ENCODE data around the gene EYS.
"Not testable (repeated sequence)": the region's sequence is repeated elsewhere in the genome, so short reads cannot be mapped to it uniquely, and the experiment has no call there.

EYS gene

DNA sequence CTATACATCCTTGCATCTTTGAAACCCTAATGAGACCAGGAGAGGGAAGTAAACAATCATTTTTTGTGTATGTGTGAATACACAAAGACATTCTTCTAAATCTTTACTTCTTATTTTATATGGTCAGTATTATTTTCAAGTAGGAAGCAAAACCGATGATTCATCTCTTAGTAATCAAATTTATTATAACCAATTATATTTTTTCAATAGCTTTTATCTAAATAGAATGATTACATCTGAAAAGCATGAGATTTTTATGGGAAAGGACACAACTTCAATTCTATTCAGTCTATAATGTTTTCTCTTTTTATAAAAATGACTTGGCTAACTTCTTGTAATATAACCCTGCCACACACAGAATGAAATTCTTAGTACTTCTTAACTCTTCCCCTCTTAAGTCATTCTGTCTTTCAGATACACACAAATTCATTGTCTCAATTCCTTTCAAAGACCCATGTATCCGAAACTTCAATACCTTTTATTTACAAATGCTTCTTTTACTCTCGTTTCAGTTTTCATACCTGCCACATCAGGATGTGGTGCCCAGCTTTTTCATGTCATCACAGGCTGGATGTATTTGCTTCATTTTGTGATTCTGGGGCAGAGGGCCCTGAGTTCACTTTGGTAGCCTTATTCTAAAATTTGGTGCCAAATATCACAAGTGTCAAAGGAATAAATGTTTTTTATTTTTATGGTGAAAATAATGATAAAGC is 1844.4 kb downstream of the EYS start:
- DNase-seq, result no peak

GRCh38 chr6:63859528-63859927 is 1847.5 kb downstream of the EYS start:
- no peak for DNase-seq

DNA sequence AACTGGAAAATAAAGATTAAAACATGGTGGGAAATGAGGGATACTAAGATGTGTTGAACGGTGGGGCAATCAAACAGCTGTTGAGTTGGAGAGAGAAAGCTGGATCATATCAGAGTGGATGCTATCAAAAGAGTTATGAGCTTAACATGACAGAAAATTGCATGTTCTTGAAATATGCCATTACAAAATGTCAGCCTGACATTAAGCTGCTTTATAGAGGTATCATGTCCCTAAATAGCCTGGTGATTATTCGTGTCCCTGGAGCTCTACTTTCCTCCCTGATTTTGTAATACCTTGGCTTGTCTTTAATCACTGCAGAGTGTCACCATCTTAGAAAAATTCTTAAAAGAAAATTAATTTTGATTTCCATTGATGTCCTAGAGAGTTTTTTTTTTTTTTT is 1848.3 kb downstream of the EYS start:
- DNase-seq, result no peak

DNA sequence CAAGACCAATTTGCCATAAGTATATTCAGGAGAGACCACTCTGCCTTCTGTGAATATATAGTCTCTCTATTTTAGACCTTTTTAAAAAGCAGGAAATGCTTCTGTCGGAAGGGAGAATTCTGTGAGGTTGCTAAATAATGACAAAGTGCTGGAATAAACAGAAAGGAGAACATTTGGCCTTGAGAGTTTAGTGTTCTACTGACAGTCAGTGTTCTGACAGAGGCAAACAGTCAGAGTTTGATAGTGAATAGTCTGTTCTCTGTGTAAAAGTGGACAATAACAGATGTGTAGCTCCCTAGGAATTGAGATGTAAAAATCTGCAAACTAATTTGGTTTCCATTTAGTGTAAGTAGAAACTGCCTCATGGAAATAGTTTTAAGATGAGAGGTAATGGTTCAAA is 1850.8 kb downstream of the EYS start:
- DNase-seq, result no peak

DNA sequence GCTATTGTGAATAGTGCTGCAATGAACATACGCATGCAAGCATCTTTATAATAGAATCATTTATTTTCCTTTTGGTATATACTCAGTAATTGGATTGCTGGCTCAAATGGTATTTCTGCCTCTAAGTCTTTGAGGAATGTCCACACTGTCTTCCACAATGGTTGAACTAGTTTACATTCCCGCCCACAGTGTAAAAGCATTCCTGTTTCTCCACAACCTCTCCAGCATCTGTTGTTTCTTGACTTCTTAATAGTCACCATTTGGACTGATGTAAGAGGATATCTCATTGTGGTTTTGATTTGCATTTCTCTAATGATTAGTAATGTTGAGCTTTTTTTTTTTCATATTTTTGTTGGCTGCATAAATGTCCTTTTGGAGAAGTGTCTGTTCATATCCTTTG is 1862.7 kb downstream of the EYS start:
- no peak for DNase-seq

DNA sequence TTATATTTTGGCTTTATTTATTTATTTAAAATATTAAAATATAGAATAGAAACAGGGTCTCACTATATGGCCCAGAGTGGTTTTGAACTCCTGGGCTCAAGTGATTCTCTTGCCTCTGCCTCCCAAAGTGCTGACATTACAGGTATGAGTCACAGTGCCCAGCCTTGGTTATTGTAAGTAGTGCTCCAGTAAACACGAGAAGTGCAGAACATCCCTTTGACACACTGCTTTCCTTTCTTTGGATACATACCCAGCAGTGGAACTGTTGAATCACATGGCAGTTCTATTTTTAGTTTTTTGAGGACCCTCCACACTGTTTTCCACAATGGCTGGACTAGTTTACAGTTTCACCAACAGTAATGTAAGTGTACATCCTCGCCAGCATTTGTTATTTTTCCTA is 1867.5 kb downstream of the EYS start:
- no peak for DNase-seq

- not testable (repeated sequence) for DNase-seq
These were observed 1878.3 kb downstream of the EYS start for GRCh38 chr6:63828678-63829077.

- DNase-seq, result no peak
These were observed 1882.3 kb downstream of the EYS start for GRCh38 chr6:63824722-63825121.

- DNase-seq, result no peak
These were observed 1885.6 kb downstream of the EYS start for GRCh38 chr6:63821442-63821841.

- no peak for DNase-seq
These were observed 1887.2 kb downstream of the EYS start for GRCh38 chr6:63819831-63820230.

DNA sequence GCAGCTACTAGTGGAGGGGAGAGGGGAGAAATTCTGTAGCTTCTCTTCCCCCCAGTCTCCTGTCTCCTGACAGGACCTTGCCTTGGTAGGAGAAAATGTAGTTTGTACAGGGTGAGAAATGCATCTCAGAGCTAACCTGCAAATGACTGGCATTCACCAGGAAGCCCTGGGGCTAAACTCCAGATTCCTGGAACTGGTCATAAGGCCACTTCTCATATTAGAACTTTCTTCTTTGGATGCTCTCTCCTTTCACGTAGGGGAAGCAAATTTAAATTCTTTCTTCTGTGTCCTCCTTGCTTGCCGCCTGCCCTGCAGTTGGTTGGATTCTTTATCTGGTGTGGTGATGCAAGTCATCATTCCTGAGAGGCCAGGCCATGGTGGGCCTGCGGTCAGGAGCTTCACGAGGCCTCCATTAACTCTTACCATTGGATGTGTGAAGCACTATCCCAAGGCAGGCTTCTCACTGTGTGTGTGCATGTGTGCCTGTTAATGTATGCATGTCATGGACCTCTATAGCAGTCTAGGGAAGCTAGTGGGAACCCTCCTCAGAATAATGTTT is 1889.5 kb downstream of the EYS start:
- peak; percentile 11 for DNase-seq

DNA sequence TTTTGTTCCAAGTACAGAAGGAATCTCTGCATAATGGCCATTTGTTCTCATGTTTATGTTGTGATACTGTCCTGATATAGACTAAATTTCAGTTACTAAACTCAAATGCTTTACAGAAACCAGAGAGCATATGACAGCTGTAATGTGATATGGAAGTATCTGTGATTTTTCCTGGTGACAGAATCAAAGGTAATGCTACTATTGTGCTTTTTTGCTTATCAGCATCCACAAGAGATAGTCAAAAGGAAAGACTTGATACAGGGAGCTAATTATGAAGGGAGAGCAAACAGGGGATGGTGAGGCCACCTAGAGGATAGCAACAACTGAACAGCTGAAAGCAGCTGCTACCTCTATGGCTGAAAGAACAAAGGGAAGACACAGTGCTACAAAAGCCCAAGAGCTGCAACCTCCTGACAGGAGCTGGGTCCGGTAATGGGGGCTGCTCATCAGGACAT is 1890.0 kb downstream of the EYS start:
- peak; percentile 37 for DNase-seq

DNA sequence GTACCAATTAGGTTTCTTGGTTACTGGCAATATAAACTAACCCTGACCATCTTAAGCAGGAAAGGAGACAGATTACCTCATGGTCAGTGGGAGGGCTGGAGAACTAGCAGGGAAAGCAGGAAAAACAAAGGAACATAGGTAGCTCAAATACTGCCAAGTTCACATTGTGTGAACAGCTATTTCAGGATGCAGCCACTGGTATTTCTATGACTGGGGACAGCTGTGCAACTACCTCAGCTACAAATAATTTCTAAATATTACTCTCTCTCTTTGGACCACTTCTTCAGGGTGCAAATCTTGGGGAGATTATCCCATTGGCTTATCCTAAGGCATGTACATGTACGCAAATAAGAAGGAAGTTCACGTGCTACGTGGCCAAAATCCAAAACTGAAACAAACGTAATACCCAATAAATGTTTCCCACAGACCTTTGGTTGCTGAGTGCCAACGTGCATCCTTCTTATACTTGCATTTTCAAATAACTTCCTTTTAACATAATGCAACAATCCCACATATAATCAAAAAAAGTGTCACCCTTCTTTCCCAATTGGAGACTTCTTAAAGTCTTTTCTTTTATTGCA is 1890.5 kb downstream of the EYS start:
- no peak for DNase-seq

- no peak for DNase-seq
These were observed 1892.6 kb downstream of the EYS start for GRCh38 chr6:63814459-63814858.

GRCh38 chr6:63813566-63814120 is 1893.4 kb downstream of the EYS start:
- DNase-seq, result no peak

- no peak for DNase-seq
These were observed 1898.5 kb downstream of the EYS start for GRCh38 chr6:63808576-63808975.

DNA sequence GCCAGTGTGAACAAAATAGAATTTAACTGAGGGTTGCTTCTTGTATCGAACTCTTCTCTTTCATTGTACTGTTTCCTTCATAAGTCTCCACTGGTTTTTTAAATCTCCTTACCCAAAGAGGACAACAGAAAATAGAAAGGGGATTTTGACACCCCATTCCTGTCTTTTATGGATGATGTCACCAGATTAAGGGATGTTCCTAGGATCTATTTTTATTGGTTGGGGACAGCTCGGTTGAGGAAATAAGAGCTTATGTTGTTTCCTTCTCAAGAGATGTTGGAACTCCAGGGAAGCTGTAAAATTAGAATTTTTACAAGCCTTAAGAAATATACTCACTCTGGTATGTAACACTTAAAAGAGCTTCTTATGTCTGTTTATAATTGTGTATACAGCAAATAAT is 1900.0 kb downstream of the EYS start:
- DNase-seq, result no peak

GRCh38 chr6:63806573-63806913 is 1900.5 kb downstream of the EYS start:
- no peak for DNase-seq

DNA sequence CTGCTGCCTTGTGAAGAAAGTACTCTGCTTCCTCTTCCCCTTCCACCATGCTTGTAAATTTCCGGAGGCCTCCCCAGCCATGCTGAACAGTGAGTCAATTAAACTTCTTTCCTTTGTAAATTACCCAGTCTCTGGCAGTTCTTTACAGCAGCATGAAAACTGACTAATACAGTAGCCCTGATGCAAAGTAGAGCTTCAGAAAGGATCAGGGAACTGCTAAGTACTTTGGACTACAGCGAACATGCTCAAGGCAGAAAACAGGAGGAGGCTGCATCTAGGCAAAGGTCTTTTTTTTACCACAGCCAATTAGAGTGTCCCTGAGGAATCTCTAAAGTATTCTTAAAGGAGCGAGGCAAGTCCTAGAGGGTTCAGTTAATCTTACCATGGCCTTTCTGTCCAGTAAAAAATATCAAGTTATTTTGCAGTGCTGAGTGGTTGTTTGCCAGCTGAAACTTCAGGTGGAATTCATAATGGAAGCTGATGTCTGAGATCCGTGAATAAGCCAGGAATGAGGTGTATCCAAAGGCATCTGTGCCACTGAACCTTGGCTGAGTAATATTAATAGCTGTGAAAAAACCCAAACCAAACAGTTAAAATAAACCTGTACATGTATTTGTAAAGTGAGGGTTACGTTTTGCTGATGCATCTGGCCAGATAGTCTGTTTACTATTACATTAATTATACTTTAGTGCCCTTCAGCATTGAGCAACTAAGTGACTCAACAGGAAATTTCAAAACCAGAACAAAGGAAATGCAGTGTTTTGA is 1901.0 kb downstream of the EYS start:
- peak; percentile 14 for DNase-seq

GRCh38 chr6:63805345-63805744 is 1901.7 kb downstream of the EYS start:
- no peak for DNase-seq

- no peak for DNase-seq
These were observed 1902.6 kb downstream of the EYS start for GRCh38 chr6:63804381-63804956.

- DNase-seq, result no peak
These were observed 1903.7 kb downstream of the EYS start for GRCh38 chr6:63803371-63803770.

GRCh38 chr6:63802606-63803206 is 1904.3 kb downstream of the EYS start:
- peak; percentile 22 for DNase-seq

Data from eye (tissue), 1 donor.